ENCODE data around the gene GRIN1. TPM values are rescaled to one million over a fixed set of nuclear protein-coding genes. Genes with fewer than 3 reads are reported as not detected.

The GRIN1 gene
- total RNA-seq, 1 experiment from 2014 or later: 2.9 TPM

DNA sequence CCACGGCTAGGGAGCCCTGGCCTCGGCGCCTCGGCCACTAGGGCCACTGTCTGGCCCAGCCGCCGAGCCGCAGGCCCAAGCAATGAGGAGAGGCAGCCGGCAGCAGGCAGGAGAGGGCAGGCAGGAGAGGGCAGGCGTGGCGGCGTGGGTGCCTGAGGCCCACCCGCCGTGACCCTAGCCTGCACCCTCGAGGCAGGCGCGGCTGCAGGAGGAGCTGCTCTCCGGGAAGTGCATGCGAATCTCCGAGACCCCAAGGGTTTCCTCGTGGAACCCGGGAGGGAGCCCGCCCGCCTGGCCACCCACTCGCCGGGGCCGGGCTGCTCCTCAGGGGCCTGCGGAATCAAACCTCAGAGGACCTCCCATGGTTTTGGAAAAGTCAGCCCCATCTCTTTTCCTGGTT lies 9.3 kb downstream of the GRIN1 start:
- Mint-ChIP-seq H3K4me1 (peaks cover 0 to 11% of the 10 kb centered on the region in 2 experiments; a peak in 2 of 4 replicates), H3K36me3 (ENCODE audit: insufficient read depth in 1 of 3, low read depth in 3 of 3) (no peaks in the 10 kb centered on the region), H3K9me3 (no peaks in the 10 kb centered on the region; a peak in 2 of 5 replicates), H3K27ac (no peak overlapping the region), H3K27me3 (ENCODE audit: low read depth) (peaks cover 40% of the 10 kb centered on the region), H3K4me3 (no peak overlapping the region)
- Histone ChIP-seq H3K18ac (ENCODE audit: insufficient read length, low read depth, low read length) (no peak overlapping the region), H3K14ac (ENCODE audit: insufficient read depth, low read length) (no peak overlapping the region), H3K56ac (ENCODE audit: insufficient read length, low read depth, low read length) (no peak overlapping the region), H3K79me1 (ENCODE audit: insufficient read depth, low read depth, low read length, poor library complexity, severe bottlenecking) (no peaks in the 10 kb centered on the region), H2BK5ac (ENCODE audit: insufficient read length, low read length) (no peak overlapping the region), H3K23ac (ENCODE audit: insufficient read length, low read depth, low read length) (no peak overlapping the region), H3K9ac (ENCODE audit: extremely low read depth, insufficient read length, low read length) (no peak overlapping the region), H3K23me2 (ENCODE audit: insufficient read length, low read depth, low read length, poor library complexity, severe bottlenecking) (no peaks in the 10 kb centered on the region), H2BK12ac (ENCODE audit: insufficient read length, low read depth, low read length) (no peak overlapping the region), H4K20me1 (ENCODE audit: control insufficient read depth, insufficient read depth, insufficient read length) (no peaks in the 10 kb centered on the region), H3T11ph (ENCODE audit: low read length) (no peak overlapping the region), H2BK120ac (ENCODE audit: low read depth, low read length, poor library complexity, severe bottlenecking) (no peak overlapping the region), H2BK20ac (ENCODE audit: low read depth, low read length, poor library complexity, severe bottlenecking) (no peak overlapping the region), H3K4me1 (ENCODE audit: insufficient read depth, low read length) (no peaks in the 10 kb centered on the region; the same call in 1 of the 2 replicates), H3K9me3 (ENCODE audit: control insufficient read depth, low read depth, low read length) (no peaks in the 10 kb centered on the region), H3K27me3 (ENCODE audit: insufficient read depth, low read length) (no peaks in the 10 kb centered on the region; the same call in 1 of the 2 replicates), H3K27ac (ENCODE audit: insufficient read length, low read depth, low read length) (no peak overlapping the region), H2BK15ac (ENCODE audit: low read depth, low read length) (no peak overlapping the region), H3K4me2 (ENCODE audit: insufficient read depth, insufficient read length, low read length) (no peak overlapping the region), H2AFZ (ENCODE audit: low read length) (no peak overlapping the region), H4K91ac (ENCODE audit: insufficient read length, low read depth, low read length) (no peak overlapping the region), H3K4ac (ENCODE audit: low read depth, low read length) (no peak overlapping the region), H3K79me2 (ENCODE audit: insufficient read depth, low read length) (no peaks in the 10 kb centered on the region), H4K8ac (replicated peaks; ENCODE audit: insufficient read length, low read depth, low read length) (no peak overlapping the region), H4K5ac (ENCODE audit: insufficient read length, low read depth, low read length) (no peak overlapping the region), H2AK5ac (ENCODE audit: insufficient read length, low read length) (no peak overlapping the region)
- TF ChIP-seq, protein P1, sequence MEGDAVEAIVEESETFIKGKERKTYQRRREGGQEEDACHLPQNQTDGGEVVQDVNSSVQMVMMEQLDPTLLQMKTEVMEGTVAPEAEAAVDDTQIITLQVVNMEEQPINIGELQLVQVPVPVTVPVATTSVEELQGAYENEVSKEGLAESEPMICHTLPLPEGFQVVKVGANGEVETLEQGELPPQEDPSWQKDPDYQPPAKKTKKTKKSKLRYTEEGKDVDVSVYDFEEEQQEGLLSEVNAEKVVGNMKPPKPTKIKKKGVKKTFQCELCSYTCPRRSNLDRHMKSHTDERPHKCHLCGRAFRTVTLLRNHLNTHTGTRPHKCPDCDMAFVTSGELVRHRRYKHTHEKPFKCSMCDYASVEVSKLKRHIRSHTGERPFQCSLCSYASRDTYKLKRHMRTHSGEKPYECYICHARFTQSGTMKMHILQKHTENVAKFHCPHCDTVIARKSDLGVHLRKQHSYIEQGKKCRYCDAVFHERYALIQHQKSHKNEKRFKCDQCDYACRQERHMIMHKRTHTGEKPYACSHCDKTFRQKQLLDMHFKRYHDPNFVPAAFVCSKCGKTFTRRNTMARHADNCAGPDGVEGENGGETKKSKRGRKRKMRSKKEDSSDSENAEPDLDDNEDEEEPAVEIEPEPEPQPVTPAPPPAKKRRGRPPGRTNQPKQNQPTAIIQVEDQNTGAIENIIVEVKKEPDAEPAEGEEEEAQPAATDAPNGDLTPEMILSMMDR (conservative IDR thresholded peaks at IDR 0.05): no peak
- DNase-seq: no peak
- WGBS (ENCODE audit: extremely low coverage, insufficient read length, low lambda C conversion rate): no CpG with 5 or more reads among the region's 27 CpGs

All from H9 (cell line).